Activated CD4-positive, alpha-beta T cell treated with anti-CD3 and anti-CD28 coated beads, Interleukin-2, amount 50 U/mL, for 1 hour (primary cell): ENCODE results near the gene PINLYP.
A peak's percentile ranks its signal among the peaks of the same experiment; 100 is the strongest.

Experiments used
- DNase-seq: peaks from one replicate; pipeline ENCODE4 v3.0.0-alpha.2; 2020

Gene PINLYP

DNA sequence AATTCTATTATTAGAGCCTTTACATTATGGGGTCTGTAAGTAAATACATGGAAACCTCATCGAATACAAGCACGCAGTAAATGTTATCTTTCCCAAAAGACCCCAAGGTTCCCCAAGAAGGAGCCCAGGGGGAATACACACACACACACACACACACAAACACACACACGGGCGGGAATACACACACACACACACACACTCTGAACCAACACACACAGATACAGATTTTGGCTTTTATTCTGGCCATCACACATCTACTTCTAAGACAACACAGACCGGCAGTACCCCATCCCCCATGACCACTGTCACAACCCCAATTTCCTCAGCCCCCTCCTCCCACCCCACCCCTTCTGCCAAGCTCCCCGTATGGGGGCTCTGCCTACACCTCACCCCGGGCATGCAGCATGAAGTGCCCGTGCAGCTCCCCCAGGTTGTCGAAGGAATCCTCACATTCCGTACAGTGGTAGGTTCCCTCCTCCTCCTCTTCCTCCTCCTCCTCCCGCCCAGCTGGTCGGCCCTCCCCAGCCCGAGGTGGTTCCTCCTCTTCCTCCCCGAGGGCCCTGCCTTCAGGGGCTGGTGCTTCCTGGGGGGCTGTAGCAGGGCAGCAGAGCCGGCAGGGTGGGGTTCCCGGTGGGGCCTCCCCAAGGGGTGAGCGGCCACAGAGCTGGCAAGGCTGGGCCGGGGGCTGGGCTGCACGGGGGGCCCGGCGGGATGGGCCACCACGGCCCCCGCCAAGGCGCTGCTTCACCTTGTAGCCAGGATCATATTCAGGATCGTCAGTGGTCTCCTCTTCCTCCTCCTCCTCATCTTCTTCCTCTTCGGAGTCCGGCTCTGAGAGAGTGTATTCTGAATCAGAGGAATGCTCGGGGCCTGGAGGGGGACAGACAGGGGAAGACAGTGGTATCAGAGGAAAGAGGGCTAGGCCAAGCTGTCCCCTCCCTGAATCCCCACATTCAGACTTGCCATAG is 31.9 kb downstream of the PINLYP start:
- no peak for DNase-seq

GRCh38 chr19:43609872-43610271 is 34.3 kb downstream of the PINLYP start:
- DNase-seq = no peak

DNA sequence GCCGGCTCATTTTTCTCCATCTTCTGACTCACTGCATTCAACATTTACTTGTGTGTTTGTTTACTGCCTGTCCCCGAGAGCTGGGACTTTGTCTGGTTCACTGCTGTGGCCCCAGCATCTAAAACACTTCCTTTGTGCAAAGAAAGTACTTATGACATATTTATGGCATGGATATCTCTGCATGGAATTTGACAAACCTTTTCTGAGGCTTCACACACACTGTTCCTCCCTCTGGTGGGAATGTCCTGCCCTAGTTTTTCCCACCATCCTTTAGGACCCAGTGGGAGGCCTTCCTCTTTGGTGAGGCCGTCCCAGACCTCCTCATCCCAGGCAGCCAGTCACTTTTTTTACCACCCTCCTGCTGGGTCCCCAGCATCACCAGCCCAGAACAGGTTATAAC is 34.9 kb downstream of the PINLYP start:
- no peak for DNase-seq

DNA sequence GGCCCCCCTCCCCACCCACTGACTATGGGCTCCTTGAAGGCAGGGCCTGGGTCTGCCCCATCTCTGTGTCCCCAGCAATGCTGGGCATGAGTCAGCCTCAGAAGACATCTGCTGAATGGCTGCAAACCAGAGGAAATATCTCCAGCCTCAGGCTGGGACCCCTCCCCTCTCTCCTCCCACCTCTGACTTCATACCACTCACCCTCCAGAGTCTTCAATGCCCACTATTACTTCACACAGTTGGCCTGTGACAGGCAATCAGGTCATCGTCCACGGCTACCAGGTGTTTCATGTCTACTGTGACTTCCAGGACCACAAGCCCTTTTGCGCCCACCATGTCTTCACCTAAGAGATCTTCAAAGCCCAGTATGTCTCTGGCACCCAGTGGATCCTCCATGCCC is 36.2 kb downstream of the PINLYP start, which contains the start of gene SRRM5:
SRRM5 (plus strand) TSS at position 301 of the 400 bp plus-strand sequence; CDS start at position 335, 34 bp downstream.
- DNase-seq = no peak

DNA sequence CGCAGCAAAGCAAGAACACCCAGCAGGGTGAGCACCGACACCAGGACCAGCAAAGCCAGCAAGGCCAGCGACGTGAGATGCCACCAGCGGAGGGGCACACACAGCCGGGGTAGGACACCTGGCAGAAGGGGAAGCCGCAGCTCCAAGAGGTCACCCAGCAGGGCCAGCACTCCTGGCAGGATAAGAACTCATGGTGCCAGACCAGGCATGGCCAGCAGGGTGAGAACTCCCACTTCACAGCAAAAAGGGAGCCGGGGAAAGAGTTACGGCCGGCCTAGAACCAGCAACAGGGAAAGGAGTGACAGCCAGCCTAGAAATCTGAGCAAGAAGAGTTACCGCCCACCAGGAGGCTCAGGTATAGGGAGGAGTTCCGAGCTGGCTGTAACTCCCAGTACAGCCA is 36.8 kb downstream of the PINLYP start:
- DNase-seq = no peak

GRCh38 chr19:43616306-43616705 is 40.7 kb downstream of the PINLYP start:
- no peak for DNase-seq

DNA sequence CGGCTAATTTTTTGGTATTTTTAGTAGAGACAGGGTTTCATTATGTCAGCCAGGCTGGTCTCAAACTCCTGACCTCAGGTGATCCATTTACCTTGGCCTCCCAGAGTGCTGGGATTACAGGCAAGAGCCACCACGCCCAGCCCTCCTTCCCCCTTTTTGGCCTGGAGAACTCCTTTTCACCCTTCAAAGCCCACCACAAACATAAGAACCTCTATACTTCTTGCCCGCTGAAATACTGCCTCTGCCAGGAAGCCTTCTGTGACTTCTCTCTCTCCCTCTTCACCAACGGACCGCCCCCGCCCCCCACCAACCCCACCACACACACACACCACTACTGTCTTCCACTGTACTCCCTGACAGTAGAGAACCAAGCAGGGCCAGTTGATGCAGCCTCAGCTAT is 41.4 kb downstream of the PINLYP start:
- no peak for DNase-seq

DNA sequence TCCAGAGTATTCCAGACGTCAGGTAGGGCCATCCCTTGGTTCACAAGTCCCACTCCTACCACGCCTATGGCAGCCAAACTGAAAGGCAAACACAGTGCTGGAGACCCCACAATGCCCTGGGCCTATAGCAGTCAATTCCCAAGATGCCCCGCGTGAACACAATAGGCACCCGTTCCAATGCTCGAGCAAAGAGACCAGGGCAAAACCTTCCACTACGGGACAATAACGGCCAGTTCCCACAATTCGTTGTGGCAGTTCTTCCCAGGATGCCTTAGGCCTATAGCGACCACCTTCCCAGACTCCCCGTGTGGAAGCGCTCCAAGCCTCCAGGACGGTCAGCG is 43.3 kb downstream of the PINLYP start:
- peak; percentile 13 for DNase-seq

DNA sequence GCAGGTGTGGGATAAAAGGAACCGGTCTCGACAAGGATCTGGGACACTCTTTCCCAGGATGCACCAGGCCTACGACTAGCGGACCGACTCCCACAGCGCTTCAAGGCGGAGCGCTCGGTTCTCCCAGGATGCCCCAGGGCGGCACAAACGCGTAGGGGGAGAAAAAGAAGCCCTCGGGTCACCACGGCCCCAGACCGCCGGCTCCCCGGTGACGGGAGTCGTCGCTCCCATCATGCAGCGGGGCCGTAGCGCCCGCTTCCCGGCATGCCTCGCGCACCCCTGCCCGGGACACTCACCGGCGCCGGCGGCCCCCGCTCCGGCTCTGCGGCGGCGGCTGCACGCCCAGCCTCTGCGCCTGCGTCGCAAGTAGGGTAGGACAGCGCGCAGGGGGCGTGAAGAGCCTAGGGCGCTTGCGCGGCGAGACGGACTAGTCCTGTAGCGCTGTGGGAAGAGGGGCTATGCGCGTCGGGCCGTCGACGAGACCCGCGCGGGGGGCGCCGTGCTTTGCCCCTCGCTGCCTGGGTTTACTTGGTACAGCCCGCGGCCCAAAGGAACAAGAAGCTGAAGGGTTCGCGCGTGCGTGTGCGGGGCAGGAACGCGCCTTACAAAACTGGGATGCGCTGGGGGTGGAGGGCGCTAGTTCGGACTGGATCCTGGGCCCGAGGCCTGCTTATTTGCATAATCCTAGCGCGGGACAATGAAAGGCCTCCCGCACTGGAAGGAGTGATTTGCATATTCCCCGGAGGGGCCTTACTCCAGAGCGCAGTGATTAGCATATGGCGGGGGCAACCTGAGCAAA is 43.9 kb downstream of the PINLYP start, which contains the start of gene ZNF428:
ZNF428 (minus strand) TSS at position 368 of the 799 bp plus-strand sequence. CDS start 5,325 bp downstream, outside the sequence.
- DNase-seq = peak; percentile 80

GRCh38 chr19:43620061-43621001 is 44.7 kb downstream of the PINLYP start:
- DNase-seq = peak; percentile 81

- DNase-seq = no peak
These were observed 46.5 kb downstream of the PINLYP start for GRCh38 chr19:43622070-43622469.

GRCh38 chr19:43622956-43623355 is 47.4 kb downstream of the PINLYP start:
- no peak for DNase-seq

- no peak for DNase-seq
These were observed 48.5 kb downstream of the PINLYP start for GRCh38 chr19:43623889-43624670.

GRCh38 chr19:43624933-43625332 is 49.3 kb downstream of the PINLYP start:
- peak; percentile 90 for DNase-seq

GRCh38 chr19:43625918-43626579 is 50.4 kb downstream of the PINLYP start:
- no peak for DNase-seq

- no peak for DNase-seq
These were observed 51.2 kb downstream of the PINLYP start for GRCh38 chr19:43626838-43627237.

GRCh38 chr19:43628646-43629326 is 53.2 kb downstream of the PINLYP start:
- no peak for DNase-seq

- no peak for DNase-seq
These were observed 55.9 kb downstream of the PINLYP start for GRCh38 chr19:43631491-43631890.
